Neuronal stem cell (in vitro differentiated cells): ENCODE measurements around the gene IVNS1ABP.

Experiments
- DNase-seq: peaks from one replicate; pipeline ENCODE4 v3.0.0-alpha.2; 2013; ENCODE audit warnings: low spot score
- H2AFZ ChIP-seq: one replicate; pipeline ENCODE4 v1.6.1; 2013; ENCODE audit warnings: mild to moderate bottlenecking, low read length, inconsistent platforms
- H2AK5ac ChIP-seq: 2 replicates; pipeline ENCODE4 v1.6.1; 2013; ENCODE audit warnings: low read depth, mild to moderate bottlenecking, inconsistent platforms, low read length, moderate library complexity, mixed read lengths
- H2BK120ac ChIP-seq: 2 replicates; pipeline ENCODE4 v1.6.1; 2013; ENCODE audit warnings: low read depth, mild to moderate bottlenecking, inconsistent platforms, low read length, moderate library complexity, mixed read lengths
- H2BK12ac ChIP-seq: one replicate; pipeline ENCODE4 v1.6.1; 2013; ENCODE audit warnings: low read length, inconsistent platforms
- H2BK15ac ChIP-seq: 2 replicates; pipeline ENCODE4 v1.6.1; 2013; ENCODE audit warnings: mild to moderate bottlenecking, low read length, inconsistent platforms, mixed read lengths
- H2BK5ac ChIP-seq: one replicate; pipeline ENCODE4 v1.6.1; 2013; ENCODE audit warnings: inconsistent platforms, mild to moderate bottlenecking, low read length, moderate library complexity
- H3K14ac ChIP-seq: one replicate; pipeline ENCODE4 v1.6.1; 2013; ENCODE audit warnings: low read length, inconsistent platforms
- H3K18ac ChIP-seq: 2 replicates; pipeline ENCODE4 v1.6.1; 2013; ENCODE audit warnings: low read length, inconsistent platforms
- H3K23ac ChIP-seq: 2 replicates; pipeline ENCODE4 v1.6.1; 2013; ENCODE audit warnings: low read depth, mild to moderate bottlenecking, mixed read lengths, low read length, inconsistent platforms; ENCODE audit not compliant: poor library complexity
- H3K27ac ChIP-seq: replicated peaks from 3 replicates; pipeline ENCODE4 v1.5.1; 2013; ENCODE audit warnings: low read length, inconsistent platforms
- H3K27me3 ChIP-seq, 3 experiments: 2 replicates each; pipeline ENCODE4 v1.6.1; 2013; ENCODE audit warnings: low read length in 3 of 3, mild to moderate bottlenecking in 2 of 3, inconsistent platforms in 1 of 3, low read depth in 1 of 3, mixed read lengths in 1 of 3, moderate library complexity in 1 of 3; ENCODE audit not compliant: control insufficient read depth in 3 of 3, insufficient read depth in 3 of 3
- H3K36me3 ChIP-seq, 2 donors: replicated peaks in 1 of 2; 2 replicates each; pipeline ENCODE4 v1.6.1; 2013; ENCODE audit warnings: low read length in 2 of 2; ENCODE audit not compliant: control insufficient read depth in 2 of 2, insufficient read depth in 2 of 2
- H3K4ac ChIP-seq: 2 replicates; pipeline ENCODE4 v1.6.1; 2013; ENCODE audit warnings: inconsistent platforms, mild to moderate bottlenecking, low read length, moderate library complexity
- H3K4me1 ChIP-seq, 2 donors: 1 replicate in 1 of 2; 2 replicates in 1 of 2; pipeline ENCODE4 v1.6.1; 2013; ENCODE audit warnings: low read length in 2 of 2, low read depth in 1 of 2; ENCODE audit not compliant: control insufficient read depth in 2 of 2, insufficient read depth in 1 of 2
- H3K4me2 ChIP-seq: one replicate; pipeline ENCODE4 v1.6.1; 2013; ENCODE audit warnings: mild to moderate bottlenecking, low read length, inconsistent platforms; ENCODE audit not compliant: insufficient read depth, poor library complexity, severe bottlenecking
- H3K4me3 ChIP-seq, 2 donors: 2 replicates each; pipeline ENCODE4 v1.5.1; 2013; ENCODE audit warnings: low read length in 2 of 2, mild to moderate bottlenecking in 2 of 2, inconsistent platforms in 1 of 2, moderate library complexity in 1 of 2
- H3K79me1 ChIP-seq: one replicate; pipeline ENCODE4 v1.6.1; 2013; ENCODE audit warnings: low read depth, mild to moderate bottlenecking, inconsistent platforms, low read length, moderate library complexity
- H3K9ac ChIP-seq: one replicate; pipeline ENCODE4 v1.6.1; 2013; ENCODE audit warnings: mild to moderate bottlenecking, low read depth, low read length, inconsistent platforms; ENCODE audit not compliant: poor library complexity
- H3K9me3 ChIP-seq, 2 donors: replicated peaks in 1 of 2; 2 replicates each; pipeline versions ENCODE3 to v1.6.1; 2013; ENCODE audit warnings: low read length in 2 of 2, mild to moderate bottlenecking in 2 of 2, inconsistent platforms in 1 of 2, low read depth in 1 of 2, mixed read lengths in 1 of 2, moderate library complexity in 1 of 2; ENCODE audit not compliant: control insufficient read depth in 2 of 2, insufficient read depth in 1 of 2
- H4K8ac ChIP-seq: one replicate; pipeline ENCODE4 v1.6.1; 2013; ENCODE audit warnings: low read depth, mild to moderate bottlenecking, inconsistent platforms, low read length, moderate library complexity
- H4K91ac ChIP-seq: one replicate; pipeline ENCODE4 v1.6.1; 2013; ENCODE audit warnings: low read length, low read depth, mild to moderate bottlenecking, inconsistent platforms; ENCODE audit not compliant: poor library complexity
- WGBS, 2 donors: extraction: QIAGEN DNeasy Blood & Tissue Kit; methylation state at CpG; one replicate each; pipeline ENCODE4 v1.1.7; 2013; ENCODE audit warnings: missing lambda C conversion rate in 2 of 2, mixed read lengths in 1 of 2; ENCODE audit not compliant: insufficient read length in 2 of 2, insufficient replicate concordance in 1 of 2; ENCODE audit errors: extremely low coverage in 2 of 2; 5-methylcytosine and 5-hydroxymethylcytosine counted together

The IVNS1ABP gene

GRCh38 chr1:185291652-185292051 lies 25.4 kb downstream of the IVNS1ABP start:
- no peak overlapping the region for H4K91ac ChIP-seq
- no peak overlapping the region for H2BK12ac ChIP-seq
- H3K27ac ChIP-seq: no peak overlapping the region
- H3K4me2 ChIP-seq: no peak overlapping the region
- no peak overlapping the region for H2BK120ac ChIP-seq
- H2AFZ ChIP-seq: no peak overlapping the region
- no peak for DNase-seq
- H3K27me3 ChIP-seq: no peaks in the 10 kb centered on the region
- no peak overlapping the region for H3K4ac ChIP-seq
- H3K18ac ChIP-seq: no peak overlapping the region
- no peak overlapping the region for H3K9ac ChIP-seq
- no peak overlapping the region for H3K4me3 ChIP-seq
- H3K9me3 ChIP-seq: no peaks in the 10 kb centered on the region
- no peak overlapping the region for H2BK5ac ChIP-seq
- H3K23ac ChIP-seq: no peak overlapping the region
- H3K36me3 ChIP-seq: peaks cover 0 to 51% of the 10 kb centered on the region in 2 donors
- no peak overlapping the region for H2BK15ac ChIP-seq
- H3K14ac ChIP-seq: no peak overlapping the region
- H4K8ac ChIP-seq: no peak overlapping the region
- H3K4me1 ChIP-seq: no peaks in the 10 kb centered on the region
- H2AK5ac ChIP-seq: no peak overlapping the region
- no CpG with 5 or more reads among the region's 1 CpG for WGBS, 2 donors
- no peaks in the 10 kb centered on the region for H3K79me1 ChIP-seq

GRCh38 chr1:185291159-185291558 lies 25.9 kb downstream of the IVNS1ABP start:
- H4K91ac ChIP-seq: no peak overlapping the region
- H3K9ac ChIP-seq: no peak overlapping the region
- H3K18ac ChIP-seq: no peak overlapping the region
- no peak for DNase-seq
- H3K14ac ChIP-seq: no peak overlapping the region
- no peak overlapping the region for H2BK120ac ChIP-seq
- H3K27ac ChIP-seq: no peak overlapping the region
- H3K4me1 ChIP-seq: no peaks in the 10 kb centered on the region
- no peak overlapping the region for H2BK12ac ChIP-seq
- no peak overlapping the region for H3K4ac ChIP-seq
- no peaks in the 10 kb centered on the region for H3K9me3 ChIP-seq
- no peak overlapping the region for H4K8ac ChIP-seq
- no peak overlapping the region for H2AK5ac ChIP-seq
- H3K27me3 ChIP-seq: no peaks in the 10 kb centered on the region
- H3K4me2 ChIP-seq: no peak overlapping the region
- H3K79me1 ChIP-seq: no peaks in the 10 kb centered on the region
- H2BK15ac ChIP-seq: no peak overlapping the region
- H3K23ac ChIP-seq: no peak overlapping the region
- H2AFZ ChIP-seq: no peak overlapping the region
- no peak overlapping the region for H2BK5ac ChIP-seq
- no CpG with 5 or more reads among the region's 1 CpG for WGBS, 2 donors
- no peak overlapping the region for H3K4me3 ChIP-seq
- peaks cover 0 to 46% of the 10 kb centered on the region in 2 donors for H3K36me3 ChIP-seq

GRCh38 chr1:185289880-185290279 lies 27.2 kb downstream of the IVNS1ABP start:
- Histone ChIP-seq H3K4me1 (no peaks in the 10 kb centered on the region), H4K8ac (no peak overlapping the region), H4K91ac (no peak overlapping the region), H3K27ac (no peak overlapping the region), H3K14ac (no peak overlapping the region), H3K4ac (no peak overlapping the region), H3K9ac (no peak overlapping the region), H3K79me1 (no peaks in the 10 kb centered on the region), H2BK120ac (no peak overlapping the region), H2AK5ac (no peak overlapping the region), H3K4me2 (no peak overlapping the region), H2AFZ (no peak overlapping the region), H2BK12ac (no peak overlapping the region), H3K27me3 (no peaks in the 10 kb centered on the region), H3K36me3 (peaks cover 0 to 33% of the 10 kb centered on the region in 2 donors), H2BK5ac (no peak overlapping the region), H3K23ac (no peak overlapping the region), H3K9me3 (no peaks in the 10 kb centered on the region), H2BK15ac (no peak overlapping the region), H3K4me3 (no peak overlapping the region), H3K18ac (no peak overlapping the region)
- DNase-seq: no peak

DNA sequence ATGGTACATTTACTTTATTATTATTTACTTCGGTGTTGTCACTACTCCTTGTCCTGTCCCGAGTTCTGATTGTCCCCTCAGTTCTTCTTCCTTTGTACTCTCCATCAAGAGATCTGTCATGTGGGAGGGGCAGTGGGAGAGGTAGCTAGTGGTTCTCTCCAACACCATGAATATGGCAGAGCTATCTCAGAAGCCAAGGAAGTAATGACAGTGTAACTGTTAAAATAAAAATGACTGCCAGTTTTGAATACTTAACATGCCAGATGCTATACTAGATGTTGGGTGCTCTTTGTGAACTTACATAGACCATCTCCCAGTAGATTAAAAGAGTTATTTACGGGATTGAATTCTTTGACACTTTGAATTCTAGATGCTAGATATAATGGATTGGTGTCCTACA lies 28.6 kb downstream of the IVNS1ABP start:
- H3K18ac ChIP-seq: no peak overlapping the region
- H2BK12ac ChIP-seq: no peak overlapping the region
- no peak overlapping the region for H3K4ac ChIP-seq
- H3K14ac ChIP-seq: no peak overlapping the region
- no peak overlapping the region for H2BK5ac ChIP-seq
- H2AFZ ChIP-seq: no peak overlapping the region
- H3K4me2 ChIP-seq: no peak overlapping the region
- no CpG with 5 or more reads among the region's 3 CpGs for WGBS, 2 donors
- H3K79me1 ChIP-seq: no peaks in the 10 kb centered on the region
- peaks cover 0 to 18% of the 10 kb centered on the region in 2 donors for H3K36me3 ChIP-seq
- no peak overlapping the region for H2AK5ac ChIP-seq
- no peak overlapping the region for H2BK15ac ChIP-seq
- no peak overlapping the region for H4K8ac ChIP-seq
- no peaks in the 10 kb centered on the region for H3K9me3 ChIP-seq
- H3K4me3 ChIP-seq: no peak overlapping the region
- DNase-seq: no peak
- no peak overlapping the region for H4K91ac ChIP-seq
- H2BK120ac ChIP-seq: no peak overlapping the region
- H3K9ac ChIP-seq: no peak overlapping the region
- H3K23ac ChIP-seq: no peak overlapping the region
- H3K27ac ChIP-seq: no peak overlapping the region
- no peaks in the 10 kb centered on the region for H3K4me1 ChIP-seq
- no peaks in the 10 kb centered on the region for H3K27me3 ChIP-seq
